HG03045 (cell line): ENCODE results near the gene NEDD4L.
"Not testable (repeated sequence)": the region's sequence is repeated elsewhere in the genome, so short reads cannot be mapped to it uniquely, and the experiment has no call there.

Experiments used
- ATAC-seq: cut with Tn5 transposase; IDR thresholded peaks from one replicate; pipeline ENCODE4 v1.9.1; 2021; ENCODE audit warnings: mild to moderate bottlenecking, moderate library complexity; ENCODE audit not compliant: unreplicated experiment

NEDD4L gene

GRCh38 chr18:58026395-58026794 is 17.6 kb upstream of the NEDD4L start:
- no peak for ATAC-seq

DNA sequence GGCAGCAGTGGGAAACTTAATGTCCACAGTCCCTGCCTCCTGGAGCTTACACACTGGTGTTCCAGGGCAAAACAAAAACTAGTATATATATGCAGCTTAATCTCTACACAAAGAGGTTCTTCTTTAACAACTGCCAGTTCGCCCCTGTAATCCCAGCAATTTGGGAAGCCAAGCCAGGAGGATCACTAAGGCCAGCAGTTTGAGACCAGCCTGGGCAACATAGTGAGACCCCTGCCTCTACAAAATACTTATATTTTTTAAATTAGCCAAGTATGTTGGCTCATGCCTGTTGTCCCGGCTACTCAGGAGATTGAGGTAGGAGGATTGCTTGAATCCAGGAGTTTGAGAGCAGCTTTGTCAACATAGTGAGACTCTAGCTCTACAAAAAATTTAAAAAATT is 17.2 kb upstream of the NEDD4L start:
- no peak for ATAC-seq

DNA sequence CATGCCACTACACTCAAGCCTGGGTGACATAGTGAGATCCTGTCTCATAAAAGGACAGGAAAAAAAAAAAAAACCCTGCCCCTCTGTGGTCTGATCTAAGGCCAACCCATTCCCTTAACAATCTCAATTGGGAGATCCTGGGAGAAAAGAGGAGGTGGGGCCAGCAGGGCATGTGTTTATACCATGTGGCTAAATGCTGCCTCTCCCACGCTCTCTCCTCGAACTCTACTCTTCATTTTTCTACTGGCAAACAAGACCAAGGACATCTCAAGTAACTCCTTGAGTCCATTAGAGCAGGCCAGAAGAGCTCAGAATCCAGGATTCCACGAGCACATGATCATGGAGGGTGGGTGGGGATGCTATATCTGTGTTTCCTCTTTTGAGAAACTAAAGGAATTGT is 16.7 kb upstream of the NEDD4L start:
- ATAC-seq: no peak

GRCh38 chr18:58028109-58028784 is 15.8 kb upstream of the NEDD4L start:
- no peak for ATAC-seq

DNA sequence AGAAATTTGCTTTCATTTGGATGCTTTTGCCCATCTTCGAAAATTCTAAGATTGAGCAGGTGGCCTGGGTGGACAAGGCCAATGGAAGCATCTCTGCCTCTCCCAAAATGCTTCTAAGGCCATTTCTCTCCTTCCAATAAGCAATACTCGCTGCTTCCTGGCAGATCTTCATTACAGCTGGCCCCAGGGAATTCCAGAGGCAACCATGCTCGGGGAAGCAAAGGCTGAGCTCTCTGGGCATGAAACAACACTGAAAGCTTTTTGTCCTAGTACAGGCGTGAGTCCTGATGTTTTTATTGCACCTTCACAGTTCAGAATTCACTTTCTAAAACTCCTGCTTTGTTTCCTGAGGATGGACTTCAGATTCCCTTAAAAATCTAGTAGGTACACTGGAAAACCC is 11.8 kb upstream of the NEDD4L start:
- no peak for ATAC-seq

DNA sequence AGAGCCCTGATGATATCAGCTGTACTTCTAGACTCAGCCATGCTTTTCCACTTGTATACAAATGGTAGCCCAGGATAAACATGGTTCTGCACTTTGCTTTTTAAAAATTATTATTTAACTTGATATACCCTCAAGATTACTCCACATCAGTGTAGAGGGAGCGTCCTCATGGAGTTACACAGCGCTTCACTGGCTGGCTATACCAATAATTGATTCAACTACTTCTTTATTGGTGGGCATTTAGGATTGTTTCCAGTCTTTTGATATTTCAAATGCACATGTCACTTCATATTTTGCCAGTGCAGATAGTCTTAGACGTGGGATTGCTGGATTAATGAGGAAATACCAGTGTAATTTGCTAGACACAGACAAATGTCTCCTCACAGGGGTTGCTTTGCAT is 10.8 kb upstream of the NEDD4L start:
- ATAC-seq: no peak

GRCh38 chr18:58034370-58034769 is 9.7 kb upstream of the NEDD4L start:
- ATAC-seq: no peak

DNA sequence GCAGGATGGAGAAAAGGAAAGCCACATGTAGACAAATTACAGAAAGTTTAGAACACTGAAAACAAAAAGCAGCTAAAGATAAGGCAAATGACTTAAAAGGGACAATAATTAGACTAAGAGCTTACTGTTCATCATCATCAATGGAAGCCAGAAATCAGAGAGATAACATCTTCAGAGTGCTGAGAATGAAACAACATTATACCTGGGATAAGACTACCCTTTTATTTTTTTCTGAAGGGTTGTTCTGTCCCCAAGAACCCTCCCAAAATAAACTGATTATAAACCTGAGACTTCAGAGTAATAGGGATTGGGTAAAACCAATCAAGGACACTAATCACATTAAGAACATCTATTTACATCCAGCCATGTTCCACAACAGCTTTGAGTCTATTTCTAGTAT is 6.9 kb upstream of the NEDD4L start:
- ATAC-seq: no peak

DNA sequence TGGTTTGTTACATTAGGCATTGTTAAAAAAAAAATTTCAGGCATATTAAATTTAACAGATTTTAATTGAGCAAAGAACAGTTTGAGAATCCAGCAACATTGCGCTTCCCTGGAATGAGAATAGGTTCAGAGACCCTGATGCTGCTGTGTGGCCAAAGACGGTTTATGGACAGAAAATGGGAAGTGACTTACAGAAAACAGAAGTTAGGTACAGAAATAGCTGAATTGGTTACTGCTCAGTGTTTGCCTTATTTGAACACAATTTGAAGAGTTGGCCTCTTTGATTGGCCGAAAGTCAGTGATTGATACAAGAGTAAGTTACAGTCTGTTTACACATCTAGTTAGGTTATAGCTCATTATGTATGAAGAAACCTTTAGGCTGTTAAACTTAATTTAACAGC is 6.0 kb upstream of the NEDD4L start:
- ATAC-seq: no peak

- ATAC-seq: no peak
Observed at GRCh38 chr18:58041633-58042032, 2.4 kb upstream of the NEDD4L start.

GRCh38 chr18:58042826-58043490 is 1.1 kb upstream of the NEDD4L start:
- ATAC-seq: no peak

DNA sequence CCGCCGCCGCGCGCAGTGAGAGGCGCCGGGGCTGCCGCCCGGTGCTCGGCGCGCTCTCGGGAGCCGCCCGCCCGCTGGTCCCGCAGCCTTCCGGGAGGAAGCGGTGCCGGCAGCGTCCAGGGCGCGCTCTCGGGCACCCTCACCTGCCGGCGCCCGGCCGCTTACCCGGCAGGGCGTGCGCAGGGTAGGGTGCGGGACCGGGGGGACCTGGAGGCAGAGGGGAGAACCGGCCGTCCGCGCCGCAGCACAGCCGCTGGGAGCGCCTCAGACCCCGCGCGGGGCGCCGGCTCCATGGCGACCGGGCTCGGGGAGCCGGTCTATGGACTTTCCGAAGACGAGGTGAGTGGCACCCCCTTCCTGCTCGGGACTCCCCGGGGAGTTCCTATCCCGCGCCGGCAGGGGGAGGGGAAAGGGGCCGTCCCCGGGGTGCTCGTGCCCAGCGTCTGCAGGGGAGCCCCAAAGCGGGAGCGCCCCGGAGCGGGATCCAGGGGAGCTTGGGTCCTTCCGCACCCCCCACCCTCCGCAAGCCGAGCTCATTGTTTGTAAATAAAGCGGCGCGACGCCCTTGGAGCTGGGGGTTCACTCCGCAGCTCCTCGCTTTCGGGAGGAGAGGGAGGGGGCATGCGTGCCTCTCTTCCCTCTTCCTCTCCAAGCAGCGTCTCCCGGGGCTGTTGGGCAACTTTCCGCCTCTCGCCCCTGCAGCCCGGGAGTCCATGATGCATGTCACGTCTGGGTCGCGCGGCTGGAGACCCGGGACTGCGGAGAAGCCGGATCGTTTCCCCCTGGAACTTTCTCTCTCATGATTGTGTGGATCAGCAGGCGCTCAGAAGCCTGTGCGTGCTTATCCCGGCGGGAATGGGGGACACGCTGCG is 580 bp downstream of the NEDD4L start:
- peak; percentile 39 for ATAC-seq

GRCh38 chr18:58045242-58046092 is 1.4 kb downstream of the NEDD4L start:
- ATAC-seq: no peak

DNA sequence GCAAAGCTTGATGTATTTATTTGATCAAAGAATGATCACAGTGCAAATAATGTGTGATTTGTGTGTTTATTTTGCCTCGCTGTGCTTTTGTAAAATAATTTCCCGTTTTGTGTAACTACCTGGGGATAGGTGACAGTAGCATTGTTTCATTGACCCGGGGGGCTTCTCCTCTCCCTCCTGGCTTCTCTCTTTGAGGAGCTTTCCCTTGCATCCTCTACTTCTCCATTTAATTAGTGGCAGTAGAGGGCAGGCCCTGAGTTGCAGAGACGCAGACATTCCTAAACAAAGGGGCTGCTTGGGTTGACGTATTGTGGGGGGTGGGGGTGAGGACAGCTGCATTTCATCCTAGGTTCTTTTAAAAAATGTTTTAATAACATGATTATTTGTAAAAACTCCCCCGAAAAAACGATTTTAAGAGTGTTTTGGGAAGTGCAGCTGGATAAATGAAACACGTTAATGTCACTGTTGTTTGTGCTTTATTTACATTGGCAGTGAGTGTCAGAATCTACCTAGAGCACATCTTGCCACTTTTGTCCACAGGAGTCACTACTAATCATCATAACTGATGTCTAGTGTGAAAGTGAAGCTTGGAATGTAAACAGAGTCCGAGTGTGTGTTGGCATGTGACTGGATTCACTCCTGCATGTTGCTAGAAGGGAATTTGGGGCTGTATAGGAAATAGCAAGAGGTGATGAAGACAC is 2.2 kb downstream of the NEDD4L start:
- ATAC-seq: no peak

- ATAC-seq: no peak
Observed at GRCh38 chr18:58046794-58047555, 2.9 kb downstream of the NEDD4L start.

DNA sequence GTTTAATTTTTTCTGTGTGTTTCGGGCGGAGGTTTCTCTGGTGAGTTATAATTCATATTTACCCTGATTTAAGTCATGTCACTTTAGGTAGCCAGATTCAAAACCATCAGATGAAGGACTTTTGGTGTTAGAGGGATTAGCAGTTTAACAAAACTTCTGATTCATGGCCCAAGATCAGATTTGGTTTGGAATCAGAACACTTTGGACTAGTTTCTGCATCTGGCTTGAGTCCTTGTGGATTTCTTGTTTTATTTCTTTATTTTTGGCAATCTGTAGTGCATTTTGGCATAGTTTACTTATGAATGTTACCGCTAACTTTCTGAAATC is 3.5 kb downstream of the NEDD4L start:
- no peak for ATAC-seq

- no peak for ATAC-seq
Observed at GRCh38 chr18:58048081-58048642, 4.1 kb downstream of the NEDD4L start.

- no peak for ATAC-seq
Observed at GRCh38 chr18:58049000-58049688, 5.1 kb downstream of the NEDD4L start.

DNA sequence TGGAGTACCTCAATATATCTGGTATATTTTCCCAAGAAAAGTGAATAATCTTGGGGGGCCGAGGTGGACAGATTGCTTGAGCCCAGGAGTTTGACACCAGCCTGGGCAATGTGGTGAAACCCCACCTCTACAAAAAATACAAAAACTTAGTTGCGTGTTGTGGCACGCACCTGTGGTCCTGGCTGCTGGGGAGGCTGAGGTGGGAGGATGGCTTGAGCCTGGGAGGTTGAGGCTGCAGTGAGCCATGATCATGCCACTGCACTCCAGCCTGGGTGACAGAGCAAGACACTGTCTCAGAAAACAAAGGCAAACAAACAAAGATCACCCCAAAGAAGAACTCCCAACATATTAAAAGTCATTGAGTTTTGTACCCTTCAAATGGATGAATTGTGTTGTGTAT is 6.9 kb downstream of the NEDD4L start:
- not testable (repeated sequence) for ATAC-seq
